ENCODE measurements around the gene UBFD1.

UBFD1 gene

DNA sequence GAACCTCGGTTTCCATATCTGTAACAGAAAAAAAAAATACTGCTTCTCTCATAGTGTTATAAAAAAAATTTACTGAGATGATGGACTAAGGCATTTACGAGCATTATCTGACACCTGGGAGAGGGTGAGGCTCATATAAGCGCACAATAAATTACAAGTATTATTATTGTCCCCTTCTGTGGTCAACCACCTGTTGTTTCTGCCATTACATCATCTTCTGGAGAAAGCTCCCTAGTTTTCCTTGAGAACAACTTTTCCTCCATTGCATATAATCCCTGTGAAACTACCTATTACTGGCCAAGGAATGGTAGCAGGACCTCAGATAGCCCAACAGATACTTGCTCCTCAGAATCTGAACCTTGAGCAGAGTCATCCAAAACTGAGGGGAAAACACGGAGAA is 35.6 kb upstream of the UBFD1 start:
- no peaks in the 10 kb centered on the region for H3K4me1 ChIP-seq (ENCODE audit: control insufficient read depth in 2 of 2, insufficient read depth in 1 of 2, low read depth in 1 of 2, low read length in 2 of 2)
- no peak overlapping the region for H4K91ac ChIP-seq (ENCODE audit: low read depth, low read length, poor library complexity)
- no peak overlapping the region for H2BK15ac ChIP-seq (ENCODE audit: low read length)
- peaks cover 16 to 72% of the 10 kb centered on the region in 2 donors for H3K36me3 ChIP-seq (replicated peaks in 1 of 2; ENCODE audit: control insufficient read depth in 2 of 2, insufficient read depth in 2 of 2, low read length in 2 of 2)
- no peak overlapping the region for H2BK120ac ChIP-seq (ENCODE audit: low read depth, low read length)
- H2AK5ac ChIP-seq (ENCODE audit: low read depth, low read length), result no peak overlapping the region
- DNase-seq (ENCODE audit: low spot score), result no peak
- H3K79me1 ChIP-seq (ENCODE audit: low read depth, low read length), result peaks cover 2% of the 10 kb centered on the region
- no peak overlapping the region for H3K27ac ChIP-seq (replicated peaks; ENCODE audit: low read length)
- H3K4me3 ChIP-seq (ENCODE audit: low read length in 2 of 2), result no peak overlapping the region
- H3K14ac ChIP-seq (ENCODE audit: low read length), result no peak overlapping the region
- H3K27me3 ChIP-seq (ENCODE audit: control insufficient read depth in 3 of 3, insufficient read depth in 3 of 3, low read depth in 1 of 3, low read length in 3 of 3), result no peaks in the 10 kb centered on the region
- no peak overlapping the region for H3K9ac ChIP-seq (ENCODE audit: low read depth, low read length, poor library complexity)
- no peak overlapping the region for H3K18ac ChIP-seq (ENCODE audit: low read length)
- H2BK12ac ChIP-seq (ENCODE audit: low read length), result no peak overlapping the region
- no CpG with 5 or more reads among the region's 4 CpGs for whole genome bisulfite sequencing, 2 donors (ENCODE audit: extremely low coverage in 2 of 2, insufficient read length in 2 of 2, insufficient replicate concordance in 1 of 2)
- H3K9me3 ChIP-seq (replicated peaks in 1 of 2; ENCODE audit: control insufficient read depth in 2 of 2, insufficient read depth in 1 of 2, low read depth in 1 of 2, low read length in 2 of 2), result no peaks in the 10 kb centered on the region
- no peak overlapping the region for H4K8ac ChIP-seq (ENCODE audit: low read depth, low read length)
- H3K4me2 ChIP-seq (ENCODE audit: insufficient read depth, low read length, poor library complexity, severe bottlenecking), result no peak overlapping the region
- no peak overlapping the region for H3K4ac ChIP-seq (ENCODE audit: low read length)
- H3K23ac ChIP-seq (ENCODE audit: low read depth, low read length, poor library complexity), result no peak overlapping the region
- H2AFZ ChIP-seq (ENCODE audit: low read length), result no peak overlapping the region
- H2BK5ac ChIP-seq (ENCODE audit: low read length), result no peak overlapping the region

DNA sequence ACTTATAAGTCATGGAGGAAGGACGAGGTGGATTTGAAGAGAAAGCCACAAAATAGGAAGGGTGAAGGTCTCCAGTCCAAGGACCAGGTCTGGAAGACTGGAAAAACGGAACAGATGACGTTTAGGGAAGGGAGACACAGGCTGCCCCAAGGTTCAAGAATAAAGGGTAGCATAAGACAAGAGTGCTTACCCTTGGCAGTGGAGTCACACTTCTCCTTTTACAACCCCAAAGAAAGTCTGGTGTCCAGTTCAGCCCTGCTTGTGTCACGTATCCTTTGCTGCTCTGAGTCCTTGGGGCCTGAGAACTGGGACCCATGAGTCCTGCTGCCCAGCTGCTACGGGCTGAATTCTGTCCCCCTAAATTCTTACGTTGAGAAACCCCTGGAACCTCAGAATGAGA is 34.2 kb upstream of the UBFD1 start:
- Histone ChIP-seq H3K79me1 (ENCODE audit: low read depth, low read length) (no peaks in the 10 kb centered on the region), H3K23ac (ENCODE audit: low read depth, low read length, poor library complexity) (no peak overlapping the region), H3K9me3 (replicated peaks in 1 of 2; ENCODE audit: control insufficient read depth in 2 of 2, insufficient read depth in 1 of 2, low read depth in 1 of 2, low read length in 2 of 2) (no peaks in the 10 kb centered on the region), H2BK12ac (ENCODE audit: low read length) (no peak overlapping the region), H4K91ac (ENCODE audit: low read depth, low read length, poor library complexity) (no peak overlapping the region), H3K36me3 (replicated peaks in 1 of 2; ENCODE audit: control insufficient read depth in 2 of 2, insufficient read depth in 2 of 2, low read length in 2 of 2) (peaks cover 19 to 83% of the 10 kb centered on the region in 2 donors), H3K14ac (ENCODE audit: low read length) (no peak overlapping the region), H3K27ac (replicated peaks; ENCODE audit: low read length) (no peak overlapping the region), H2BK5ac (ENCODE audit: low read length) (no peak overlapping the region), H4K8ac (ENCODE audit: low read depth, low read length) (no peak overlapping the region), H3K4me1 (ENCODE audit: control insufficient read depth in 2 of 2, insufficient read depth in 1 of 2, low read depth in 1 of 2, low read length in 2 of 2) (peaks cover 0 to 3% of the 10 kb centered on the region in 2 donors), H3K4me3 (ENCODE audit: low read length in 2 of 2) (no peak overlapping the region), H2AFZ (ENCODE audit: low read length) (no peak overlapping the region), H3K4me2 (ENCODE audit: insufficient read depth, low read length, poor library complexity, severe bottlenecking) (no peak overlapping the region), H3K27me3 (ENCODE audit: control insufficient read depth in 3 of 3, insufficient read depth in 3 of 3, low read depth in 1 of 3, low read length in 3 of 3) (no peaks in the 10 kb centered on the region), H3K9ac (ENCODE audit: low read depth, low read length, poor library complexity) (no peak overlapping the region), H2BK15ac (ENCODE audit: low read length) (no peak overlapping the region), H3K4ac (ENCODE audit: low read length) (no peak overlapping the region), H2AK5ac (ENCODE audit: low read depth, low read length) (no peak overlapping the region), H2BK120ac (ENCODE audit: low read depth, low read length) (no peak overlapping the region), H3K18ac (ENCODE audit: low read length) (no peak overlapping the region)
- no CpG with 5 or more reads among the region's 6 CpGs for WGBS, 2 donors (ENCODE audit: extremely low coverage in 2 of 2, insufficient read length in 2 of 2, insufficient replicate concordance in 1 of 2)
- DNase-seq (ENCODE audit: low spot score), result no peak

DNA sequence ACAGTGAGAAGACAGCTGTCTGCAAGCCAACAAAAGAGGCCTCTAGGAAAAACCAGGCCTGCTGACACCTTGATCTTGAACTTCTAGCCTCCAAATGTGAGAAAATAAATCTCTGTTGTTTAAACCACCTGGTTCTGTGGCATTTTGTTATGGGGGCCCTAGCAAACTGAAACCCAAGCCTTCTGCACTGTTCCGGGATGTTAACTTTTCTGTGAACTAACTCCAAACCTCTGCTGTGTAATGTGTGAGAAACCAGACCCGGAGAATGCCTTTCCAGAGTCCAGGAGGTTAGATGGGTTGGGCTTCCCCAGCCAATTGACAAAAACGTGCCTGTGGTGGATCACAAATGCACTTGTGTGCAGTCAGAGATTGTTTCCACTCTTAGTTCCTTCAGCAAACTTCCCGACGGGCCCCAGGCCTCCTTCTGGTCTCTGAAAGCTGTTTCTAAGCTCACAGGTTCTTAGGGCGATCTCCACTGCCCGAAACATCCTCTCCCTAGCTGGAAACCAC is 33.6 kb upstream of the UBFD1 start:
- no peaks in the 10 kb centered on the region for H3K9me3 ChIP-seq (replicated peaks in 1 of 2; ENCODE audit: control insufficient read depth in 2 of 2, insufficient read depth in 1 of 2, low read depth in 1 of 2, low read length in 2 of 2)
- no peak overlapping the region for H4K91ac ChIP-seq (ENCODE audit: low read depth, low read length, poor library complexity)
- H3K27me3 ChIP-seq (ENCODE audit: control insufficient read depth in 3 of 3, insufficient read depth in 3 of 3, low read depth in 1 of 3, low read length in 3 of 3), result no peaks in the 10 kb centered on the region
- no peak for DNase-seq (ENCODE audit: low spot score)
- H2AFZ ChIP-seq (ENCODE audit: low read length), result no peak overlapping the region
- H3K23ac ChIP-seq (ENCODE audit: low read depth, low read length, poor library complexity), result no peak overlapping the region
- H3K4me3 ChIP-seq (ENCODE audit: low read length in 2 of 2), result no peak overlapping the region
- H2AK5ac ChIP-seq (ENCODE audit: low read depth, low read length), result no peak overlapping the region
- no peak overlapping the region for H3K27ac ChIP-seq (replicated peaks; ENCODE audit: low read length)
- H2BK5ac ChIP-seq (ENCODE audit: low read length), result no peak overlapping the region
- H3K4me2 ChIP-seq (ENCODE audit: insufficient read depth, low read length, poor library complexity, severe bottlenecking), result no peak overlapping the region
- no peaks in the 10 kb centered on the region for H3K79me1 ChIP-seq (ENCODE audit: low read depth, low read length)
- no peak overlapping the region for H3K14ac ChIP-seq (ENCODE audit: low read length)
- peaks cover 0 to 4% of the 10 kb centered on the region in 2 donors for H3K4me1 ChIP-seq (ENCODE audit: control insufficient read depth in 2 of 2, insufficient read depth in 1 of 2, low read depth in 1 of 2, low read length in 2 of 2)
- H3K4ac ChIP-seq (ENCODE audit: low read length), result no peak overlapping the region
- no CpG with 5 or more reads among the region's 7 CpGs for WGBS, 2 donors (ENCODE audit: extremely low coverage in 2 of 2, insufficient read length in 2 of 2, insufficient replicate concordance in 1 of 2)
- peaks cover 21 to 88% of the 10 kb centered on the region in 2 donors for H3K36me3 ChIP-seq (replicated peaks in 1 of 2; ENCODE audit: control insufficient read depth in 2 of 2, insufficient read depth in 2 of 2, low read length in 2 of 2)
- H2BK120ac ChIP-seq (ENCODE audit: low read depth, low read length), result no peak overlapping the region
- no peak overlapping the region for H3K18ac ChIP-seq (ENCODE audit: low read length)
- H3K9ac ChIP-seq (ENCODE audit: low read depth, low read length, poor library complexity), result no peak overlapping the region
- no peak overlapping the region for H2BK15ac ChIP-seq (ENCODE audit: low read length)
- H2BK12ac ChIP-seq (ENCODE audit: low read length), result no peak overlapping the region
- H4K8ac ChIP-seq (ENCODE audit: low read depth, low read length), result no peak overlapping the region

DNA sequence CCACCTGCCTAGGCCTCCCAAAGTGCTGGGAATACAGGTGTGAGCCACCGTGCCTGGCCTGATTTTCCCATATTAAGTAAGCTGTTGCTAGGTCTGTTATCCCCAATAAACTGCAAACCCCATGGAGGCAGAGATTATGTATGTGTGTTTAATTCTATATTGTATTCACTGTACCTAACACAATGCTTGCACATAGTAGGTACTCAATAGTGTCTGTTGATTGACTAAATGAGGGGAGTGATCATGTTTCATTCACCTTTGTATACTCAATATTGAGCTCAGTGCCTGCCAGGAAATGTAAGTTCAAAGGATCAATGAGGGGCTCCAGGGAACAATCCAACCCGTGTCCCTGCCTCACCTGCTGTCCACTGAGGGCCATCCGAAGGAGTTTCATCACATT is 32.6 kb upstream of the UBFD1 start:
- Histone ChIP-seq H2AK5ac (ENCODE audit: low read depth, low read length) (no peak overlapping the region), H3K4me2 (ENCODE audit: insufficient read depth, low read length, poor library complexity, severe bottlenecking) (no peak overlapping the region), H3K27ac (replicated peaks; ENCODE audit: low read length) (no peak overlapping the region), H4K91ac (ENCODE audit: low read depth, low read length, poor library complexity) (no peak overlapping the region), H3K9me3 (replicated peaks in 1 of 2; ENCODE audit: control insufficient read depth in 2 of 2, insufficient read depth in 1 of 2, low read depth in 1 of 2, low read length in 2 of 2) (no peaks in the 10 kb centered on the region), H3K4me1 (ENCODE audit: control insufficient read depth in 2 of 2, insufficient read depth in 1 of 2, low read depth in 1 of 2, low read length in 2 of 2) (peaks cover 0 to 4% of the 10 kb centered on the region in 2 donors), H3K4me3 (ENCODE audit: low read length in 2 of 2) (no peak overlapping the region), H3K14ac (ENCODE audit: low read length) (no peak overlapping the region), H2BK5ac (ENCODE audit: low read length) (no peak overlapping the region), H4K8ac (ENCODE audit: low read depth, low read length) (no peak overlapping the region), H3K9ac (ENCODE audit: low read depth, low read length, poor library complexity) (no peak overlapping the region), H2BK12ac (ENCODE audit: low read length) (no peak overlapping the region), H3K36me3 (replicated peaks in 1 of 2; ENCODE audit: control insufficient read depth in 2 of 2, insufficient read depth in 2 of 2, low read length in 2 of 2) (peaks cover 24 to 88% of the 10 kb centered on the region in 2 donors), H2AFZ (ENCODE audit: low read length) (no peak overlapping the region), H3K79me1 (ENCODE audit: low read depth, low read length) (no peaks in the 10 kb centered on the region), H3K27me3 (ENCODE audit: control insufficient read depth in 3 of 3, insufficient read depth in 3 of 3, low read depth in 1 of 3, low read length in 3 of 3) (no peaks in the 10 kb centered on the region), H3K23ac (ENCODE audit: low read depth, low read length, poor library complexity) (no peak overlapping the region), H2BK120ac (ENCODE audit: low read depth, low read length) (no peak overlapping the region), H2BK15ac (ENCODE audit: low read length) (no peak overlapping the region), H3K4ac (ENCODE audit: low read length) (no peak overlapping the region), H3K18ac (ENCODE audit: low read length) (no peak overlapping the region)
- DNase-seq (ENCODE audit: low spot score), result no peak
- WGBS, 2 donors (ENCODE audit: extremely low coverage in 2 of 2, insufficient read length in 2 of 2, insufficient replicate concordance in 1 of 2), result no CpG with 5 or more reads among the region's 3 CpGs
